DOHH2 (cell line): ENCODE results near the gene MINDY2.

Experiments
- H3F3A ChIP-seq: fragments of 200-600 bp; sonication (generic), shearing (Covaris generic); 2 replicates; pipeline ENCODE4 v1.6.0; 2016; ENCODE audit warnings: antibody characterized with exemption, mild to moderate bottlenecking; ENCODE audit not compliant: control insufficient read depth, insufficient read depth
- H3K27ac ChIP-seq: fragments of 200-600 bp; sonication (generic); 2 replicates; pipeline ENCODE4 v1.5.1; 2014; ENCODE audit warnings: low read depth, mild to moderate bottlenecking, low read length, moderate library complexity
- H3K27me3 ChIP-seq: fragments of 200-600 bp; sonication (generic); 2 replicates; pipeline ENCODE4 v1.6.1; 2014; ENCODE audit warnings: mild to moderate bottlenecking, low read length, mixed read lengths; ENCODE audit not compliant: control insufficient read depth
- H3K36me3 ChIP-seq: fragments of 200-600 bp; sonication (generic); 2 replicates; pipeline ENCODE4 v1.6.1; 2014; ENCODE audit warnings: mild to moderate bottlenecking, low read length, moderate library complexity, mixed read lengths; ENCODE audit not compliant: control insufficient read depth
- H3K4me1 ChIP-seq: fragments of 200-600 bp; sonication (generic); 2 replicates; pipeline ENCODE4 v1.6.1; 2014; ENCODE audit warnings: mild to moderate bottlenecking, low read length, mixed read lengths; ENCODE audit not compliant: control insufficient read depth
- H3K4me2 ChIP-seq: fragments of 200-600 bp; sonication (generic); 2 replicates; pipeline ENCODE4 v1.6.0; 2014; ENCODE audit warnings: mild to moderate bottlenecking, low read length, moderate library complexity
- H3K4me3 ChIP-seq: fragments of 200-600 bp; sonication (generic); 2 replicates; pipeline ENCODE4 v1.5.1; 2014; ENCODE audit warnings: mild to moderate bottlenecking, low read length, mixed read lengths
- H3K79me2 ChIP-seq: fragments of 200-600 bp; sonication (generic); 2 replicates; pipeline ENCODE4 v1.6.1; 2014; ENCODE audit warnings: mild to moderate bottlenecking, low read length, mixed read lengths; ENCODE audit not compliant: control insufficient read depth
- H3K9me2 ChIP-seq: fragments of 200-600 bp; sonication (generic); replicated peaks from 2 replicates; pipeline ENCODE4 v1.6.1; 2014; ENCODE audit warnings: mild to moderate bottlenecking, low read length, mixed read lengths; ENCODE audit not compliant: control insufficient read depth
- H3K9me3 ChIP-seq: fragments of 200-600 bp; sonication (generic); 2 replicates; pipeline ENCODE4 v1.6.1; 2014; ENCODE audit warnings: antibody characterized with exemption, low read length, mixed read lengths; ENCODE audit not compliant: control insufficient read depth, insufficient read depth
- H4K20me1 ChIP-seq: fragments of 200-600 bp; sonication (generic); 2 replicates; pipeline ENCODE4 v1.6.0; 2014; ENCODE audit warnings: low read depth, mild to moderate bottlenecking, antibody characterized with exemption, low read length, moderate library complexity; ENCODE audit not compliant: control insufficient read depth, insufficient read depth
- EZH2phosphoT487 ChIP-seq: fragments of 200-600 bp; sonication (generic); IDR thresholded peaks from 2 replicates; pipeline ENCODE4 v1.6.1; 2017; ENCODE audit warnings: borderline replicate concordance, mild to moderate bottlenecking, antibody characterized with exemption, low read length, moderate library complexity, mixed read lengths
- TF ChIP-seq, protein P1 (sequence below): fragments of 200-600 bp; sonication (generic); IDR thresholded peaks from one replicate; pipeline ENCODE4 v1.5.1; 2014; ENCODE audit warnings: antibody characterized with exemption, mild to moderate bottlenecking, low read depth, low read length; ENCODE audit not compliant: poor library complexity, severe bottlenecking

The MINDY2 gene

DNA sequence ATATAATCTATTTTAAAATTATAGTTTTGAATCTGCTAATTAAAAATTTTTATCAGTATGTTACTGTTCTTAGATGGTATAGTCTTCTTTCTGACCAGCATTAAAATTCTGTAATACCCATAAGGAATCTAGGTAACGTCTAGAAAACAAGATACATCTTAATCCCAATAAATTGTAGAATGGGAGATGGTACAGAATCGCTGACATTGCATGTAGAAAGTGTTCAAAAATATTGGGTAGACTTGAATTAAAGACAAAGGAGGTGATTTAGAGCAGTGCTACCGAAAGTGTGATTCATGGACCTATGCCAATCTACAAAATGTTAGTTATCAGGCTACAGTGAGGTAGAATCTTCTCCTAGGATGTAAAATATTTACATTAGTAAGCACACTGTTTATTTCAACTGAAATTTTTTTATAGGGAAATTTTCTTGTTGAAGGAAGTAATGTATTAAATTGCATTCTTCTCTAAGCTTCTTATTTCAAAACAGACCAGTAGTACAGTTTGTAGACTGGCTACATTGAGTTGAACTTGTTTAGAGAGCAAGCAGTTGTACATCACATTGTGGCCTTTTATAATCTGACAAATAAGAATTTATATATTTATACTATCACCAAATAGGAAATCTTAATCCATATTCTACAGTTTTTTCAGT is 17.1 kb downstream of the MINDY2 start:
- H3K27ac ChIP-seq = no peak overlapping the region
- H3K4me3 ChIP-seq = no peak overlapping the region
- H3K79me2 ChIP-seq = no peaks in the 10 kb centered on the region
- H3K4me1 ChIP-seq = no peaks in the 10 kb centered on the region
- no peak overlapping the region for H3K4me2 ChIP-seq
- no peaks in the 10 kb centered on the region; the same call in 1 of the 2 replicates for H3F3A ChIP-seq
- no peaks in the 10 kb centered on the region for H3K9me3 ChIP-seq
- H3K9me2 ChIP-seq = no peaks in the 10 kb centered on the region
- TF ChIP-seq, protein P1, sequence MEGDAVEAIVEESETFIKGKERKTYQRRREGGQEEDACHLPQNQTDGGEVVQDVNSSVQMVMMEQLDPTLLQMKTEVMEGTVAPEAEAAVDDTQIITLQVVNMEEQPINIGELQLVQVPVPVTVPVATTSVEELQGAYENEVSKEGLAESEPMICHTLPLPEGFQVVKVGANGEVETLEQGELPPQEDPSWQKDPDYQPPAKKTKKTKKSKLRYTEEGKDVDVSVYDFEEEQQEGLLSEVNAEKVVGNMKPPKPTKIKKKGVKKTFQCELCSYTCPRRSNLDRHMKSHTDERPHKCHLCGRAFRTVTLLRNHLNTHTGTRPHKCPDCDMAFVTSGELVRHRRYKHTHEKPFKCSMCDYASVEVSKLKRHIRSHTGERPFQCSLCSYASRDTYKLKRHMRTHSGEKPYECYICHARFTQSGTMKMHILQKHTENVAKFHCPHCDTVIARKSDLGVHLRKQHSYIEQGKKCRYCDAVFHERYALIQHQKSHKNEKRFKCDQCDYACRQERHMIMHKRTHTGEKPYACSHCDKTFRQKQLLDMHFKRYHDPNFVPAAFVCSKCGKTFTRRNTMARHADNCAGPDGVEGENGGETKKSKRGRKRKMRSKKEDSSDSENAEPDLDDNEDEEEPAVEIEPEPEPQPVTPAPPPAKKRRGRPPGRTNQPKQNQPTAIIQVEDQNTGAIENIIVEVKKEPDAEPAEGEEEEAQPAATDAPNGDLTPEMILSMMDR = no peak
- no peak for TF ChIP-seq EZH2phosphoT487
- no peaks in the 10 kb centered on the region for H3K36me3 ChIP-seq
- H3K27me3 ChIP-seq = no peaks in the 10 kb centered on the region
- H4K20me1 ChIP-seq = no peaks in the 10 kb centered on the region

DNA sequence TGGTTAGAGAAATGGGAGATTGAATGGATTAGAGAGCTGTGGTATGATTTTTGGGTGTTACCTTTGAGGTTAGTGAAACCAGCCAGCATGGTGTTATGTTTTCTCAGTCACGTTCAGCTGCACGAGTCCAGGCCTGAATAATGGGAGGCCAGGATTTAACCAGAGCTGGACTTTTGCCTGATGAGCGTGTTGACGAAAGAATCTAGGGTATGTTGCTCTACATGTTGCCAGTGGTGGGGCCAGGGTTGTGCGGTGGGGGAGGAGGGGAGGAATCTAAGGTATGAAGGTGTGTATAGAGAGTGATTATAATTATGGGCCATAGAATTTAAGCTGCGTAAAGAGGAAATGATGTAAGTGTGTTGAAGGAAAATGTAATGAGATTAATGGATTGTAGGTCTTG is 22.8 kb downstream of the MINDY2 start:
- Histone ChIP-seq H3K27me3 (no peaks in the 10 kb centered on the region), H3K9me3 (no peaks in the 10 kb centered on the region), H3K36me3 (no peaks in the 10 kb centered on the region), H3K4me3 (no peak overlapping the region), H3K79me2 (no peaks in the 10 kb centered on the region), H3F3A (no peaks in the 10 kb centered on the region), H4K20me1 (no peaks in the 10 kb centered on the region), H3K4me1 (no peaks in the 10 kb centered on the region), H3K9me2 (no peaks in the 10 kb centered on the region), H3K27ac (no peak overlapping the region), H3K4me2 (no peak overlapping the region)
- TF ChIP-seq EZH2phosphoT487 = no peak
- TF ChIP-seq, protein P1 = no peak

- H3K4me1 ChIP-seq = peaks cover 7% of the 10 kb centered on the region
- no peaks in the 10 kb centered on the region for H3K36me3 ChIP-seq
- TF ChIP-seq, protein P1 = no peak
- TF ChIP-seq EZH2phosphoT487 = no peak
- no peak overlapping the region for H3K4me2 ChIP-seq
- H3K4me3 ChIP-seq = no peak overlapping the region
- H3F3A ChIP-seq = no peaks in the 10 kb centered on the region
- no peaks in the 10 kb centered on the region for H3K27me3 ChIP-seq
- H3K9me2 ChIP-seq = no peaks in the 10 kb centered on the region
- H3K9me3 ChIP-seq = no peaks in the 10 kb centered on the region
- H4K20me1 ChIP-seq = no peaks in the 10 kb centered on the region
- H3K27ac ChIP-seq = no peak overlapping the region
- H3K79me2 ChIP-seq = no peaks in the 10 kb centered on the region
Observed at GRCh38 chr15:58795825-58796224, 24.7 kb downstream of the MINDY2 start.
